ENCODE measurements around the gene SYNGR3.
"Not testable (repeated sequence)": the region's sequence is repeated elsewhere in the genome, so short reads cannot be mapped to it uniquely, and the experiment has no call there.

The SYNGR3 gene

GRCh38 chr16:2008631-2009163 is 18.9 kb downstream of the SYNGR3 start:
- no peak for FAIRE-seq
- TF ChIP-seq POLR2A (IDR thresholded peaks at IDR 0.05; ENCODE audit: low read depth, low read length) = no peak
- DNase-seq (ENCODE audit: insufficient read length, low spot score) = no peak

- FAIRE-seq (no peak), DNase-seq (ENCODE audit: insufficient read length, low spot score) (no peak)
- no peak for TF ChIP-seq POLR2A (IDR thresholded peaks at IDR 0.05; ENCODE audit: low read depth, low read length)
Measured at GRCh38 chr16:2009164-2009711, 19.5 kb downstream of the SYNGR3 start.

DNA sequence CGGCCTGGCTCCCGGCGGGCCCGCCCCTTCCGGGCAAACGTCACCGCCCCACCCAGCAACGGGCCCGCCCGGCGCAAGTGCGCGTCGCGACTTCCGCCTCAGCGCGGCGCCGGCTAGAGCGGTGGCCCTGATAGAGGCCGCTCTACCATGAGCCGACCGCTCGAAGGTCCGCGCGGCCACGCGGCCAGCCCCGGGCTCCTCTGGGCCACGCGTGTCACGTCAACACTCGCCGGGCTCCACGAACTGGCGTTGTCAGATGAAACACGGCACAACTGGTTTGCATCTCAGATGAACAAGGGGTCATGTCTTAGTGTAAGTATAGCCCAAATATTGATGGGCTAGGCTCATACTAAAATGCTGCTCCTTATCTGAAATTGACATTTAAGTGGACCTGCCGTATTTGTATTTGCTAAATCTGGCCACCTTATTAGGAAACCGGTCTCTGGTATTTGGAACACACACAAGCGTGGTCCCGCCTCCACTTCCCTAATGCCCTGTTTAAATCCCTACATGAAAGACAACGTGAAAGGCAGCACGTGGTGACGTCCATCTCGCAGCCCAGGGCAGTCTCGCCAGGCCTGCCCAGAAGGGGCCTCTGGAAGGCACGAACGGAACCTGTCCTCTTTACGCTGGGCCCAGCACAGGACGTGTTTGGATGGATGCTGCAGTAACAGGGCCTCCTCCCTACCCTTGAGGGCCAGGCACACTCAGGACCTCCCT is 20.2 kb downstream of the SYNGR3 start, which contains the start of gene ZNF598:
Gene ZNF598 (minus strand): TSS at position 31 of the 720 bp plus-strand sequence.
- FAIRE-seq = no peak
- peak; percentile 83 for TF ChIP-seq POLR2A (IDR thresholded peaks at IDR 0.05; ENCODE audit: low read depth, low read length)
- peak; percentile 89 for DNase-seq (ENCODE audit: insufficient read length, low spot score)

DNA sequence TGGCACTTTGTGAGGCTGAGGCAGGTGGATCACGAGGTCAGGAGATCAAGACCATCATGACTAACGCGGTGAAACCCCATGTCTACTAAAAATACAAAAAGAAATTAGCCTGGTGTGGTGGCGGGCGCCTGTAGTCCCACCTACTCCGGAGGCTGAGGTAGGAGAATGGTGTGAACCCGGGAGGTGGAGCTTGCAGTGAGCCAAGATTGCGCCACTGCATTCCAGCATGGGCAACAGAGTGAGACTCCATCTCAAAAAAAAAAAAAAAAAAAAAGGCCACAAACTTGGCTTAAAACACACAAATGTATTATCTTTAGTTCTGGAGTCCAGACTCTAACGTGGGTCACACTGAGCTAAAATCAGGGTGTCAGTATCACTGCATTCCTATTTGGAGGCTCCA is 22.0 kb downstream of the SYNGR3 start:
- FAIRE-seq = not testable (repeated sequence)

DNA sequence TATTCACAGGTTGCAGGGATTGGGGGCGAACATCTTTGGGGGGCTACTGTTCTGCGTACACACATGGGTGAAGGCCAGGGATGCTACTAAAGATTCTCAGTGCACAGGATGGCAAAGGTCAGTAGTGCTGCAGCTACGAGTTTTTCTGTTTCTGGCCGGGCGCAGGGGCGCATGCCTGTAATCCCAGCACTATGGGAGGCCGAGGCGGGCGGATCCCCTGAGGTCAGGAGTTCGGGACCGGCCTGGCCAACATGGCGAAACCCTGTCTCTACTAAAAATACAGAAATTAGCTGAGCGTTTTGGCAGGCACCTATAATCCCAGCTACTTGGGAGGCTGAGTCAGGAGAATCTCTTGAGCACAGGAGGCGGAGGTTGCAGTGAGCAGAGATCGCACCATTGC is 23.8 kb downstream of the SYNGR3 start:
- FAIRE-seq (no peak), DNase-seq (ENCODE audit: insufficient read length, low spot score) (no peak)
- TF ChIP-seq POLR2A (IDR thresholded peaks at IDR 0.05; ENCODE audit: low read depth, low read length) = no peak

More for the DNA sequence above, 22.0 kb downstream of the SYNGR3 start:
- DNase-seq (ENCODE audit: insufficient read length, low spot score) = not testable (repeated sequence)

- peak; percentile 79 for FAIRE-seq
- DNase-seq (ENCODE audit: insufficient read length, low spot score) = peak; percentile 69
- TF ChIP-seq POLR2A (IDR thresholded peaks at IDR 0.05; ENCODE audit: low read depth, low read length) = no peak
Measured at GRCh38 chr16:2015117-2015946, 25.6 kb downstream of the SYNGR3 start.

DNA sequence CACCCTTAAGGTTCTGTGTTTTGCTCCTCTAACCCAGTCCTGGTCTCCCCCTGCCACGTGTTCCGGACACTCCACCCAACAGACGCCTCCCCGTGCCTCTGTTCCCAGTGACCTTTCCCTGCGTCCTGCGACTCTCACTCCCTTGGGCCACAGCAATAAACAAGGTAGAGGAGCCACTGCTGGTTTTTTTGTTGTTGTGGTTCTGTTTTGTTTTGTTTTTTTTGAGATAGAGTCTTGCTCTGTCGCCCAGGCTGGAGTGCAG is 26.1 kb downstream of the SYNGR3 start:
- no peak for FAIRE-seq
- DNase-seq (ENCODE audit: insufficient read length, low spot score) = no peak
- TF ChIP-seq POLR2A (IDR thresholded peaks at IDR 0.05; ENCODE audit: low read depth, low read length) = no peak

DNA sequence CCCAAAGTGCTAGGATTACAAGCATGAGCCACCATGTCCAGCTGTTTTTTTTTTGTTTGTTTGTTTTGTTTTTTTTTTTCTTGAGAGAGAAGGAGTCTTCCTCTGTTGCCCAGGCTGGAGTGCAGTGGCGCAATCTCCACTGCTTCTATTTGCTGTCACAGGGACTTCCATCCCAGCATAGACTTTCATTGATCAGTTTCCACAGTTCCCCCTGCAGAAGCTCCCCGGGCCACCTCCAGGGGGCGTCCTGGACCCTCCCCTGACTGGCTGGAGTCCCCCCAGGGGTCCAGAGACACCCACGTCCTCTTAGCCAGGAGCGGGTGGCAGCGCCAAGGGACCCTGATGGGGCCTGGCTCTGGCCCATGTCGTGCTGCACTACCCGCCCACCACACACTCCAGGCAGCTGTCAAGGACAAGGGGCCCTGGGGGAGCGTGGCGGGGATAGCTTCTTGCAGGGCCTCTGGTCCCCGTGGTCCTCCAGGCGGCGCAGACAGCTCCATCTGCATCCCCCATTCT is 26.7 kb downstream of the SYNGR3 start:
- DNase-seq (ENCODE audit: insufficient read length, low spot score) (no peak), FAIRE-seq (no peak)
- TF ChIP-seq POLR2A (IDR thresholded peaks at IDR 0.05; ENCODE audit: low read depth, low read length) = no peak

GRCh38 chr16:2019518-2019920 is 29.7 kb downstream of the SYNGR3 start, which contains the start of gene NPW:
NPW (plus strand) TSS chr16:2019785.
- FAIRE-seq (no peak), DNase-seq (ENCODE audit: insufficient read length, low spot score) (no peak)
- no peak for TF ChIP-seq POLR2A (IDR thresholded peaks at IDR 0.05; ENCODE audit: low read depth, low read length)

DNA sequence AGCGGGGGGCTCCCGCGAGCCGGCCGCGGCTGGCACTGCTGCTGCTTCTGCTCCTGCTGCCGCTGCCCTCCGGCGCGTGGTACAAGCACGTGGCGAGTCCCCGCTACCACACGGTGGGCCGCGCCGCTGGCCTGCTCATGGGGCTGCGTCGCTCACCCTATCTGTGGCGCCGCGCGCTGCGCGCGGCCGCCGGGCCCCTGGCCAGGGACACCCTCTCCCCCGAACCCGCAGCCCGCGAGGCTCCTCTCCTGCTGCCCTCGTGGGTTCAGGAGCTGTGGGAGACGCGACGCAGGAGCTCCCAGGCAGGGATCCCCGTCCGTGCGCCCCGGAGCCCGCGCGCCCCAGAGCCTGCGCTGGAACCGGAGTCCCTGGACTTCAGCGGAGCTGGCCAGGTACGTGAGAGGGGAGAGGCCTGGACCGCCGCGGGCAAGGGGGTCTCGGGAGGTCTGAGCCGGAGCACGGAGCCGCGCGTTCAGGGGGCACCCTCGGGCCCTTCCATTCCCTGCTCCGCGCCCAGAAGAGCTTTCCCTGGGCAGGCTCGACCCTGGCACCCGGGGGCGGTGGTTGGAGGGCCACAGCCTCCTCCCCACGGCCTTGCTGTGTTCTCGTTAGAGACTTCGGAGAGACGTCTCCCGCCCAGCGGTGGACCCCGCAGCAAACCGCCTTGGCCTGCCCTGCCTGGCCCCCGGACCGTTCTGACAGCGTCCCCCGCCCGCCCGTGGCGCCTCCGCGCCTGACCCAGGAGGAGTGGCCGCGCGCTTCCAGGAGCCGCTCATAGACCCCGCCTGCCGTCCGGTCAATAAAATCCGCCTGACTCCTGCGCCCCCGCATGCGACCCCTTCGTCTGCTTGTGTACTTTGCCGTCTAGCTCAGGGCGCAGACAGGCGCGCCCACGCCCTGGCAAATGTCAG is 30.4 kb downstream of the SYNGR3 start:
- no peak for DNase-seq (ENCODE audit: insufficient read length, low spot score)
- no peak for TF ChIP-seq POLR2A (IDR thresholded peaks at IDR 0.05; ENCODE audit: low read depth, low read length)
- no peak for FAIRE-seq

- no peak for TF ChIP-seq POLR2A (IDR thresholded peaks at IDR 0.05; ENCODE audit: low read depth, low read length)
- FAIRE-seq (no peak), DNase-seq (ENCODE audit: insufficient read length, low spot score) (no peak)
Measured at GRCh38 chr16:2022723-2023091, 32.9 kb downstream of the SYNGR3 start.

- FAIRE-seq (no peak), DNase-seq (ENCODE audit: insufficient read length, low spot score) (peak; percentile 99)
- TF ChIP-seq POLR2A (IDR thresholded peaks at IDR 0.05; ENCODE audit: low read depth, low read length) = no peak
Measured at GRCh38 chr16:2023092-2024031, 33.6 kb downstream of the SYNGR3 start.

Measured in H54 (cell line).